ENCODE measurements around the gene GOLGB1. TPM values are rescaled to one million over a fixed set of nuclear protein-coding genes. Genes with fewer than 3 reads are reported as not detected.

GOLGB1 gene
- polyA plus RNA-seq, 1 donor from 2014 or later, result 30.2 TPM

GRCh38 chr3:121627211-121627610, 122.3 kb downstream of the GOLGB1 start:
- no peak overlapping the region for H3K4me3 ChIP-seq (ENCODE audit: low read length)
- H3K9me3 ChIP-seq (ENCODE audit: low read length), result no peaks in the 10 kb centered on the region
- TF ChIP-seq TAF1 (IDR thresholded peaks at IDR 0.05; ENCODE audit: low read depth) (no peak), REST (IDR thresholded peaks at IDR 0.05; ENCODE audit: borderline replicate concordance) (no peak)
- H3K27me3 ChIP-seq (ENCODE audit: insufficient read depth, low read depth, low read length), result no peaks in the 10 kb centered on the region
- no peaks in the 10 kb centered on the region for H3K36me3 ChIP-seq (ENCODE audit: insufficient read depth, low read length)
- no peaks in the 10 kb centered on the region for H3K79me2 ChIP-seq (replicated peaks; ENCODE audit: insufficient read depth, low read length)
- H3K4me2 ChIP-seq (ENCODE audit: low read length), result no peak overlapping the region
- H3K9ac ChIP-seq (ENCODE audit: low read length), result no peak overlapping the region
- no peaks in the 10 kb centered on the region for H3K9me2 ChIP-seq (ENCODE audit: insufficient read depth, low read length)
- no peak overlapping the region for H3K27ac ChIP-seq (ENCODE audit: low read length)
- no peaks in the 10 kb centered on the region for H4K20me1 ChIP-seq (ENCODE audit: insufficient read depth)
- no peaks in the 10 kb centered on the region for H3F3A ChIP-seq (ENCODE audit: insufficient read depth, low read length, poor library complexity, severe bottlenecking)
- H2AFZ ChIP-seq (ENCODE audit: low read depth, low read length), result no peak overlapping the region

GRCh38 chr3:121626495-121626894, 123.0 kb downstream of the GOLGB1 start:
- Histone ChIP-seq H3K4me2 (ENCODE audit: low read length) (no peak overlapping the region), H2AFZ (ENCODE audit: low read depth, low read length) (no peak overlapping the region), H3K4me3 (ENCODE audit: low read length) (no peak overlapping the region), H3K79me2 (replicated peaks; ENCODE audit: insufficient read depth, low read length) (no peaks in the 10 kb centered on the region), H3F3A (ENCODE audit: insufficient read depth, low read length, poor library complexity, severe bottlenecking) (no peaks in the 10 kb centered on the region), H3K9ac (ENCODE audit: low read length) (no peak overlapping the region), H3K27ac (ENCODE audit: low read length) (no peak overlapping the region), H3K9me3 (ENCODE audit: low read length) (no peaks in the 10 kb centered on the region), H3K27me3 (ENCODE audit: insufficient read depth, low read depth, low read length) (no peaks in the 10 kb centered on the region), H3K36me3 (ENCODE audit: insufficient read depth, low read length) (no peaks in the 10 kb centered on the region), H4K20me1 (ENCODE audit: insufficient read depth) (no peaks in the 10 kb centered on the region), H3K9me2 (ENCODE audit: insufficient read depth, low read length) (no peaks in the 10 kb centered on the region)
- TF ChIP-seq SMC3 (conservative IDR thresholded peaks at IDR 0.05; ENCODE audit: poor library complexity) (no peak), RAD21 (conservative IDR thresholded peaks at IDR 0.05) (no peak), EP300 (conservative IDR thresholded peaks at IDR 0.05; ENCODE audit: poor library complexity, severe bottlenecking) (no peak), EZH2 (IDR thresholded peaks at IDR 0.05; ENCODE audit: borderline replicate concordance, insufficient read depth, low read length, poor library complexity, severe bottlenecking) (no peak), REST (IDR thresholded peaks at IDR 0.05; ENCODE audit: borderline replicate concordance) (no peak), POLR2AphosphoS5 (IDR thresholded peaks at IDR 0.05) (no peak), MXI1 (conservative IDR thresholded peaks at IDR 0.05; ENCODE audit: poor library complexity, severe bottlenecking) (no peak), CTCF (IDR thresholded peaks at IDR 0.05; ENCODE audit: poor library complexity, severe bottlenecking) (no peak)
